ENCODE results near the gene EPS15.
"Not testable (repeated sequence)": the region's sequence is repeated elsewhere in the genome, so short reads cannot be mapped to it uniquely, and the experiment has no call there.

EPS15 gene

GRCh38 chr1:51463561-51463960, 55.5 kb downstream of the EPS15 start:
- no peak for DNase-seq

GRCh38 chr1:51462289-51462688, 56.8 kb downstream of the EPS15 start:
- not testable (repeated sequence) for DNase-seq

GRCh38 chr1:51454554-51454953, 64.5 kb downstream of the EPS15 start:
- no peak for DNase-seq

GRCh38 chr1:51453010-51453409, 66.1 kb downstream of the EPS15 start:
- DNase-seq: no peak

GRCh38 chr1:51448844-51449454, 70.1 kb downstream of the EPS15 start:
- not testable (repeated sequence) for DNase-seq

GRCh38 chr1:51445351-51446090, 73.5 kb downstream of the EPS15 start:
- DNase-seq: no peak

- DNase-seq: no peak
Measured at GRCh38 chr1:51444534-51445192, 74.4 kb downstream of the EPS15 start.

- no peak for DNase-seq
Measured at GRCh38 chr1:51444096-51444495, 75.0 kb downstream of the EPS15 start.

GRCh38 chr1:51443555-51443954, 75.5 kb downstream of the EPS15 start:
- no peak for DNase-seq

- no peak for DNase-seq
Measured at GRCh38 chr1:51442616-51443015, 76.5 kb downstream of the EPS15 start.

- no peak for DNase-seq
Measured at GRCh38 chr1:51442198-51442597, 76.9 kb downstream of the EPS15 start.

- no peak for DNase-seq
Measured at GRCh38 chr1:51439895-51440294, 79.2 kb downstream of the EPS15 start.

GRCh38 chr1:51439053-51439452, 80.0 kb downstream of the EPS15 start:
- DNase-seq: no peak

- not testable (repeated sequence) for DNase-seq
Measured at GRCh38 chr1:51437391-51437790, 81.7 kb downstream of the EPS15 start.

GRCh38 chr1:51435878-51436277, 83.2 kb downstream of the EPS15 start:
- DNase-seq: no peak

GRCh38 chr1:51433972-51434510, 85.0 kb downstream of the EPS15 start:
- DNase-seq: no peak

GRCh38 chr1:51433269-51433971, 85.6 kb downstream of the EPS15 start:
- no peak for DNase-seq

GRCh38 chr1:51432146-51432545, 86.9 kb downstream of the EPS15 start:
- no peak for DNase-seq

- DNase-seq: no peak
Measured at GRCh38 chr1:51427438-51427837, 91.6 kb downstream of the EPS15 start.

- DNase-seq: no peak
Measured at GRCh38 chr1:51425955-51426354, 93.1 kb downstream of the EPS15 start.

GRCh38 chr1:51425273-51425672, 93.8 kb downstream of the EPS15 start:
- no peak for DNase-seq

GRCh38 chr1:51423073-51423821, 95.8 kb downstream of the EPS15 start:
- DNase-seq: no peak
